ENCODE data around the gene LRATD1. TPM values are rescaled to one million over a fixed set of nuclear protein-coding genes. Genes with fewer than 3 reads are reported as not detected.

The LRATD1 gene
- total and polyA plus RNA-seq, 2 experiments from 2014 or later: 42.1 to 49.9 TPM

- no peaks in the 10 kb centered on the region for H3K27me3 ChIP-seq
- no peak overlapping the region for H3K27ac ChIP-seq
- TF ChIP-seq EZH2phosphoT487 (IDR thresholded peaks at IDR 0.05; ENCODE audit: low read depth, severe bottlenecking, unreplicated experiment) (no peak), EZH2 (IDR thresholded peaks at IDR 0.05; ENCODE audit: borderline replicate concordance) (no peak)
These were observed 6.0 kb downstream of the LRATD1 start for GRCh38 chr2:14638488-14638887.

GRCh38 chr2:14641116-14641515 lies 8.6 kb downstream of the LRATD1 start:
- no peak for DNase-seq (ENCODE audit: low spot score)
- no peak overlapping the region for H3K4me3 ChIP-seq
- H4K20me1 ChIP-seq (ENCODE audit: insufficient read depth, poor library complexity, severe bottlenecking): peaks cover 3% of the 10 kb centered on the region
- H3K4me1 ChIP-seq (ENCODE audit: insufficient read depth): peaks cover 3% of the 10 kb centered on the region
- H3K9me2 ChIP-seq (replicated peaks; ENCODE audit: insufficient read depth): no peaks in the 10 kb centered on the region
- no peak overlapping the region for H2AFZ ChIP-seq
- H3K27ac ChIP-seq: no peak overlapping the region
- H3K36me3 ChIP-seq (replicated peaks; ENCODE audit: insufficient read depth, low read depth): no peaks in the 10 kb centered on the region
- no peaks in the 10 kb centered on the region for H3K9me3 ChIP-seq (ENCODE audit: low read depth)
- H3K27me3 ChIP-seq: no peaks in the 10 kb centered on the region
- TF ChIP-seq EZH2 (IDR thresholded peaks at IDR 0.05; ENCODE audit: borderline replicate concordance) (no peak), CTCF (IDR thresholded peaks at IDR 0.05; ENCODE audit: poor library complexity) (no peak), EZH2phosphoT487 (IDR thresholded peaks at IDR 0.05; ENCODE audit: low read depth, severe bottlenecking, unreplicated experiment) (no peak)
- 84% methylated on average over 4 of the region's 4 CpGs for WGBS (ENCODE audit: low lambda C conversion rate, missing lambda C conversion rate)
- H3K4me2 ChIP-seq: no peak overlapping the region
- H3K79me2 ChIP-seq: peaks cover 14% of the 10 kb centered on the region

More at GRCh38 chr2:14638488-14638887, 6.0 kb downstream of the LRATD1 start:
- H3K4me1 ChIP-seq (ENCODE audit: insufficient read depth): peaks cover 8% of the 10 kb centered on the region
- no peaks in the 10 kb centered on the region for H3K9me3 ChIP-seq (ENCODE audit: low read depth)
- 85% methylated on average over 2 of the region's 2 CpGs for WGBS (ENCODE audit: low lambda C conversion rate, missing lambda C conversion rate)
- peaks cover 35% of the 10 kb centered on the region for H3K79me2 ChIP-seq
- H2AFZ ChIP-seq: no peak overlapping the region
- peaks cover 8% of the 10 kb centered on the region for H4K20me1 ChIP-seq (ENCODE audit: insufficient read depth, poor library complexity, severe bottlenecking)
- no peak overlapping the region for H3K4me3 ChIP-seq
- H3K4me2 ChIP-seq: peak overlapping the region; percentile 96
- no peaks in the 10 kb centered on the region for H3K9me2 ChIP-seq (replicated peaks; ENCODE audit: insufficient read depth)
- no peaks in the 10 kb centered on the region for H3K36me3 ChIP-seq (replicated peaks; ENCODE audit: insufficient read depth, low read depth)
- DNase-seq (ENCODE audit: low spot score): no peak

- no peak overlapping the region for H3K27ac ChIP-seq
- no peaks in the 10 kb centered on the region for H3K36me3 ChIP-seq (replicated peaks; ENCODE audit: insufficient read depth, low read depth)
- H3K4me3 ChIP-seq: no peak overlapping the region
- no peak overlapping the region for H2AFZ ChIP-seq
- peaks cover 3% of the 10 kb centered on the region for H4K20me1 ChIP-seq (ENCODE audit: insufficient read depth, poor library complexity, severe bottlenecking)
- no peaks in the 10 kb centered on the region for H3K9me3 ChIP-seq (ENCODE audit: low read depth)
- H3K4me2 ChIP-seq: no peak overlapping the region
- no peaks in the 10 kb centered on the region for H3K4me1 ChIP-seq (ENCODE audit: insufficient read depth)
- H3K79me2 ChIP-seq: peaks cover 3% of the 10 kb centered on the region
- TF ChIP-seq EZH2 (IDR thresholded peaks at IDR 0.05; ENCODE audit: borderline replicate concordance): no peak
- TF ChIP-seq EZH2phosphoT487 (IDR thresholded peaks at IDR 0.05; ENCODE audit: low read depth, severe bottlenecking, unreplicated experiment): no peak
- no peak for TF ChIP-seq CTCF (IDR thresholded peaks at IDR 0.05; ENCODE audit: poor library complexity)
- 72% methylated on average over 4 of the region's 4 CpGs for WGBS (ENCODE audit: low lambda C conversion rate, missing lambda C conversion rate)
- H3K27me3 ChIP-seq: no peaks in the 10 kb centered on the region
- no peaks in the 10 kb centered on the region for H3K9me2 ChIP-seq (replicated peaks; ENCODE audit: insufficient read depth)
- no peak for DNase-seq (ENCODE audit: low spot score)
These were observed 10.0 kb downstream of the LRATD1 start for GRCh38 chr2:14642499-14642898.

- DNase-seq (ENCODE audit: low spot score): no peak
- Histone ChIP-seq H3K4me2 (no peak overlapping the region), H3K36me3 (replicated peaks; ENCODE audit: insufficient read depth, low read depth) (no peaks in the 10 kb centered on the region), H2AFZ (no peak overlapping the region), H3K27me3 (no peaks in the 10 kb centered on the region), H3K4me1 (ENCODE audit: insufficient read depth) (no peaks in the 10 kb centered on the region), H4K20me1 (ENCODE audit: insufficient read depth, poor library complexity, severe bottlenecking) (no peaks in the 10 kb centered on the region), H3K9me3 (ENCODE audit: low read depth) (no peaks in the 10 kb centered on the region), H3K9me2 (replicated peaks; ENCODE audit: insufficient read depth) (no peaks in the 10 kb centered on the region), H3K79me2 (no peaks in the 10 kb centered on the region), H3K4me3 (no peak overlapping the region), H3K27ac (no peak overlapping the region)
- no peak for TF ChIP-seq CTCF (IDR thresholded peaks at IDR 0.05; ENCODE audit: poor library complexity)
- no peak for TF ChIP-seq EZH2phosphoT487 (IDR thresholded peaks at IDR 0.05; ENCODE audit: low read depth, severe bottlenecking, unreplicated experiment)
- TF ChIP-seq EZH2 (IDR thresholded peaks at IDR 0.05; ENCODE audit: borderline replicate concordance): no peak
- WGBS (ENCODE audit: low lambda C conversion rate, missing lambda C conversion rate): 93% methylated on average over 2 of the region's 2 CpGs
These were observed 15.2 kb downstream of the LRATD1 start for GRCh38 chr2:14647714-14648113.

Measured in hepatocyte (in vitro differentiated cells).